PC-3 (cell line): Measurements from ENCODE around the gene KRTAP5-4.
"Not testable (repeated sequence)": the region's sequence is repeated elsewhere in the genome, so short reads cannot be mapped to it uniquely, and the experiment has no call there.

Experiments
- EZH2 ChIP-seq: fragments of 300-600 bp; sonication (generic); IDR thresholded peaks from one replicate; pipeline ENCODE4 v1.6.1; 2017; ENCODE audit warnings: antibody characterized with exemption, mild to moderate bottlenecking, low read length; ENCODE audit not compliant: unreplicated experiment
- TF ChIP-seq, protein P1 (sequence below): fragments of 300-600 bp; sonication (generic); conservative IDR thresholded peaks from 2 replicates; pipeline ENCODE4 v1.5.1; 2017; ENCODE audit warnings: antibody characterized with exemption, low read depth, mild to moderate bottlenecking, low read length

DNA sequence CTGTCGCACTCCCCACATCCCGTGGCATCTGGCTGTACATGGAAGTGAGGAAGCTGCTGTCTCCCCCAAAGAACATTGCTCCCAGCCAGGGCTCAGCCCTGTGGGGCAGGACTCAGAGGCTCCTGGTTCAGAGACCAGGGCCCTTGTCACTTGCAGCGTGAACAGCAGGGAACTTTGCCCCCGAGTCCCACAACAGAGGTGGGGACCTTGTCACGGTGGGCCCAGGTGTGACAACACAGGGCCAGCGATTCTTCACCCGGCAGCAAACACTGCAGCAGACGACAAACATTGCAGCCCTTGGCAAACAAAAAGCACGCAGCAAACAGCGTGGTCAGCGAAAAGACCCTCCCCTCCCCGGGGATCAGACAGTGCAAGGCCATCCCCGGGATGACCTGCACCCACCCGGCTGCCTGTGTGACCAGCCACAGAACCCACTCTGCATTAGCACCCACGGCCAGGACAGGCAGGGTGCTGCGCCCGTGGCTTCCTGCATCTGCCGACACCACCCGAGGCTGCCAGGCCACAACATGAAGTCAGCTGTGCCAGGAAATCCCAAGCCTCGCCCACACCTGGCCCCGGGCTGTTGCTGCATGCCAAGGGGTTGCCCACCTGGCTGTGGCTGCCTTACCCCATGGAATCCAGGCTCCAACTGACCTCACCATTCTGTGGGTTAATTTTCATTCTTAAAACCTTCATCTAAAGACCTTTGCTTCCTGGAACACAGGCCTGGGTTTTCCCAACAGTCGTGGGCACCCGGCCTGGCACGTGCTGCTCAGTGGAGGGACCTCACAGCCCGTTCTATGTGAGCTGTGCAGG is 39.7 kb upstream of the KRTAP5-4 start:
- TF ChIP-seq, protein P1, sequence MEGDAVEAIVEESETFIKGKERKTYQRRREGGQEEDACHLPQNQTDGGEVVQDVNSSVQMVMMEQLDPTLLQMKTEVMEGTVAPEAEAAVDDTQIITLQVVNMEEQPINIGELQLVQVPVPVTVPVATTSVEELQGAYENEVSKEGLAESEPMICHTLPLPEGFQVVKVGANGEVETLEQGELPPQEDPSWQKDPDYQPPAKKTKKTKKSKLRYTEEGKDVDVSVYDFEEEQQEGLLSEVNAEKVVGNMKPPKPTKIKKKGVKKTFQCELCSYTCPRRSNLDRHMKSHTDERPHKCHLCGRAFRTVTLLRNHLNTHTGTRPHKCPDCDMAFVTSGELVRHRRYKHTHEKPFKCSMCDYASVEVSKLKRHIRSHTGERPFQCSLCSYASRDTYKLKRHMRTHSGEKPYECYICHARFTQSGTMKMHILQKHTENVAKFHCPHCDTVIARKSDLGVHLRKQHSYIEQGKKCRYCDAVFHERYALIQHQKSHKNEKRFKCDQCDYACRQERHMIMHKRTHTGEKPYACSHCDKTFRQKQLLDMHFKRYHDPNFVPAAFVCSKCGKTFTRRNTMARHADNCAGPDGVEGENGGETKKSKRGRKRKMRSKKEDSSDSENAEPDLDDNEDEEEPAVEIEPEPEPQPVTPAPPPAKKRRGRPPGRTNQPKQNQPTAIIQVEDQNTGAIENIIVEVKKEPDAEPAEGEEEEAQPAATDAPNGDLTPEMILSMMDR, result not testable (repeated sequence)
- not testable (repeated sequence) for TF ChIP-seq EZH2
